Adrenal gland (tissue), 12 donors: ENCODE results near the gene NOP14. TPM values are rescaled to one million over a fixed set of nuclear protein-coding genes. Genes with fewer than 3 reads are reported as not detected.

Source experiments
- DNase-seq, 7 donors: peaks; one replicate each; pipeline ENCODE4 v3.0.0-alpha.2; 2019 to 2020
- H3K27ac ChIP-seq, 5 donors: fragments of 200-600 bp; sonication (generic) in 4 of 5; 1 replicate in 3 of 5; 2 replicates in 2 of 5; pipeline versions ENCODE4 v1.5.1 to v1.8.0; 2016 to 2020; ENCODE audit warnings: mild to moderate bottlenecking in 1 of 5
- H3K27me3 ChIP-seq: fragments of 200-600 bp; 2 replicates; pipeline ENCODE4 v1.8.0; 2021
- H3K36me3 ChIP-seq, 2 donors: fragments of 200-600 bp; replicated peaks in 1 of 2; 1 replicate in 1 of 2; 2 replicates in 1 of 2; pipeline versions ENCODE4 v1.5.1 to v1.8.0; 2018 to 2022
- H3K4me1 ChIP-seq, 2 donors: fragments of 200-600 bp; replicated peaks in 1 of 2; 1 replicate in 1 of 2; 2 replicates in 1 of 2; pipeline versions ENCODE4 v1.5.1 to v1.8.0; 2018 to 2021
- H3K4me3 ChIP-seq, 4 donors: fragments of 200-600 bp; sonication (generic) in 3 of 4; one replicate each; pipeline ENCODE4 v1.5.1; 2016 to 2018
- H3K9me3 ChIP-seq, 3 donors: fragments of 200-600 bp; sonication (generic) in 1 of 3; replicated peaks in 1 of 3; 1 replicate in 2 of 3; 2 replicates in 1 of 3; pipeline versions ENCODE4 v1.5.1 to v1.8.0; 2016 to 2021
- POLR2A ChIP-seq, 2 donors: fragments of 450-650 bp; IDR thresholded peaks; one replicate each; pipeline ENCODE4 v1.6.1; 2017; ENCODE audit warnings: antibody characterized with exemption in 2 of 2, mild to moderate bottlenecking in 2 of 2, moderate library complexity in 1 of 2
- WGBS, 4 donors: extraction: QIAGEN DNeasy Blood & Tissue Kit in 2 of 4; methylation state at CpG; one replicate each; pipeline versions ENCODE4 v1.1.5 to v1.1.7; 2013 to 2017; 5-methylcytosine and 5-hydroxymethylcytosine counted together
- intact Hi-C, 2 donors: fragments of 100-400 bp; cut with DNase I; formaldehyde crosslinking; loops; one replicate each; pipeline versions ENCODE4 v1.14.1 to v1.15.0; 2022 to 2023
- polyA plus RNA-seq, 3 donors: library from polyadenylated mRNA; stranded (reverse); fragments of 200-250 nt in 2 of 3; fragments of 350-450 nt in 1 of 3; fragmentation: Illumina TruSeq in 1 of 3; extraction: RNeasy Lipid Tissue Mini Kit (QIAGEN cat#74804) in 1 of 3; gene quantifications; one replicate each; pipeline ENCODE4 v1.2.3, GENCODE V29; 2013 to 2014
- total RNA-seq, 9 donors: library from RNA; depleted of rRNA in 4 of 9; stranded (reverse); fragments of >200 nt in 4 of 9; fragments of 120-200 nt in 1 of 9; fragmentation: NEBNext Ultra II Directional in 1 of 9; extraction: Animal tissue kit (Norgen Biotek cat#: 25700) in 1 of 9; gene quantifications; one replicate each; pipeline versions ENCODE4 v1.1.0 to v1.2.4, GENCODE V29; 2013 to 2023
- TF ChIP-seq, protein P1 (sequence below), 6 experiments: fragments of 450-650 bp in 4 of 6; fragments of 200-600 bp in 2 of 6; sonication (generic) in 1 of 6; IDR thresholded peaks; 1 replicate in 5 of 6; 2 replicates in 1 of 6; pipeline versions ENCODE4 v1.5.1 to v1.8.0; 2016 to 2021; ENCODE audit warnings: antibody characterized with exemption in 6 of 6, mild to moderate bottlenecking in 2 of 6, moderate library complexity in 1 of 6
- donor health status: healthy with polysubstance abuse.
- donor health status: Bipolar disorder and iron deficiency.
- donor health status: DM: yes; HTN: yes; CAD: no.
- donor health status: DM: no; HTN: no; CAD: no.
- donor health status: DM: no; HTN: no; CAD: no.
- donor health status: DM: yes; HTN: yes; CAD: no.

NOP14 gene
- total and polyA plus RNA-seq, 12 donors = 16.4 to 56.5 (median 25.5) TPM

DNA sequence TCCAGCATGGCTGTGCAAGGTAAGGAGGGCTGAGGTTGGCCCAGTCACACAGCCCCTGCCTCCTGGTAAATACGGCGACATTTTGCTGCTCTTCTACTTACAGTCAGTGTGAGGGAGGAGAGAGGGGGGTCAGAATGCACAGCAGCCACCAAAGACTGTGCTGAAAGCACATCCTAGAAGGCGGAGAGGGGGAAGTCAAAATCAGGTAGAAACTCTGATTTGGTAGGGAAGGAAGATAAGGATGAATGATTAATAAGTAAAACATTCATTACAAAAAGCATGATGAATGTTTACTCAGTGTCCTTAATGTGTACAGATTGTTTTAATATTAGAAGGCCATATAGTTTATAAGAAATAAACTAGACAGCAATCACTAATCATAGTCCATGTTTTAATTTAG, 62.0 kb downstream of the NOP14 start:
- peaks cover 0 to 70% of the 10 kb centered on the region in 2 donors for H3K36me3 ChIP-seq
- peak in 1 of 7 donors; percentile 17 for DNase-seq
- H3K4me1 ChIP-seq = peaks cover 0 to 6% of the 10 kb centered on the region in 2 donors
- TF ChIP-seq, protein P1, sequence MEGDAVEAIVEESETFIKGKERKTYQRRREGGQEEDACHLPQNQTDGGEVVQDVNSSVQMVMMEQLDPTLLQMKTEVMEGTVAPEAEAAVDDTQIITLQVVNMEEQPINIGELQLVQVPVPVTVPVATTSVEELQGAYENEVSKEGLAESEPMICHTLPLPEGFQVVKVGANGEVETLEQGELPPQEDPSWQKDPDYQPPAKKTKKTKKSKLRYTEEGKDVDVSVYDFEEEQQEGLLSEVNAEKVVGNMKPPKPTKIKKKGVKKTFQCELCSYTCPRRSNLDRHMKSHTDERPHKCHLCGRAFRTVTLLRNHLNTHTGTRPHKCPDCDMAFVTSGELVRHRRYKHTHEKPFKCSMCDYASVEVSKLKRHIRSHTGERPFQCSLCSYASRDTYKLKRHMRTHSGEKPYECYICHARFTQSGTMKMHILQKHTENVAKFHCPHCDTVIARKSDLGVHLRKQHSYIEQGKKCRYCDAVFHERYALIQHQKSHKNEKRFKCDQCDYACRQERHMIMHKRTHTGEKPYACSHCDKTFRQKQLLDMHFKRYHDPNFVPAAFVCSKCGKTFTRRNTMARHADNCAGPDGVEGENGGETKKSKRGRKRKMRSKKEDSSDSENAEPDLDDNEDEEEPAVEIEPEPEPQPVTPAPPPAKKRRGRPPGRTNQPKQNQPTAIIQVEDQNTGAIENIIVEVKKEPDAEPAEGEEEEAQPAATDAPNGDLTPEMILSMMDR (IDR thresholded peaks at IDR 0.05) = no peak
- no peak for TF ChIP-seq POLR2A (IDR thresholded peaks at IDR 0.05)
- 77 to 96% (median 88%) methylated on average over 3 of the region's 3 CpGs for WGBS, 4 donors
- no peak overlapping the region for H3K27ac ChIP-seq
- H3K4me3 ChIP-seq = no peak overlapping the region
- intact Hi-C loops = no loop called here
- H3K27me3 ChIP-seq = no peaks in the 10 kb centered on the region
- no peaks in the 10 kb centered on the region for H3K9me3 ChIP-seq

DNA sequence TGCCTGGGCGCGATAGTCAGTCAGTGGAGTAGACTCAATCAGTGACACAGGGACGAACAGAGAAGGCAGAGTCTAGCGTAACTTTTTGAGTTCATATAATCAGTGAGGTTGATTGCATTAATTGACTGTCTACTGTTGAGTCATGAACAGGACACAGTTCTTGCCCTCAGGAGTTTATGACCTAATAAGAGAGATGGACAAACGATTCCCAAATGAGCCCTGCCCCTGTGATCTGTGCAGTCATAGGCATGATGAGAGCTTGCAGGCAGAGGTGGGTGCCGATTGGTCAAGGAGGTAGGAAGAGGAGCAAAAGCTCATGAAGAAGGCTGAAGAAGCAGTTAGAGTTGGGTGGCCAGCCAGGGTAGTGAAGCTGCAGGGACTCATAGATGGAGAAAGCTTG, 62.5 kb downstream of the NOP14 start:
- Histone ChIP-seq H3K4me1 (peaks cover 0 to 6% of the 10 kb centered on the region in 2 donors), H3K36me3 (peaks cover 0 to 70% of the 10 kb centered on the region in 2 donors), H3K27ac (no peak overlapping the region), H3K9me3 (no peaks in the 10 kb centered on the region), H3K4me3 (no peak overlapping the region), H3K27me3 (no peaks in the 10 kb centered on the region)
- peak in 1 of 7 donors; percentile 18 for DNase-seq
- 87 to 92% (median 90%) methylated on average over 6 of the region's 6 CpGs for WGBS, 4 donors
- intact Hi-C loops = no loop called here
- no peak for TF ChIP-seq POLR2A (IDR thresholded peaks at IDR 0.05)
- TF ChIP-seq, protein P1 (IDR thresholded peaks at IDR 0.05) = no peak

DNA sequence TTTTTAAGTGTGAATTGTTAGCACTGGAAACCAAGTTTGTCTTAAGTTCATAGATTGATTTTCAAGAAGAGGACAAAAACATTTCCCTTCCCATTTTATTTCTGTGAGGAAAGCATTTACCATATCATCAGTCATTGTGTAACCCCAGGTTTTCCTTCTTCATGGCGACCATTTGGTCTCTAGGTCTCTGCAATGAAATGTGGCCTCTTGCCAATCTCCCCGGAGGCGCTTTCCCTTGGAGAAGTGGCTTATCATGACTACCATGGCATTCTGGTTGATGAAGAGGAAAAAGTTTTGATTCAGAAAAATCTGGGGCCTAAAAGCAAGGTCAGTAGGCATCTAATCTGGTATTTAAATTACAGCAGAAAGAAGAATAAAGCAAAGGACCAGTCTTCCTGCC, 65.2 kb downstream of the NOP14 start:
- Histone ChIP-seq H3K9me3 (no peaks in the 10 kb centered on the region), H3K36me3 (peaks cover 0 to 70% of the 10 kb centered on the region in 2 donors), H3K27me3 (no peaks in the 10 kb centered on the region)

DNA sequence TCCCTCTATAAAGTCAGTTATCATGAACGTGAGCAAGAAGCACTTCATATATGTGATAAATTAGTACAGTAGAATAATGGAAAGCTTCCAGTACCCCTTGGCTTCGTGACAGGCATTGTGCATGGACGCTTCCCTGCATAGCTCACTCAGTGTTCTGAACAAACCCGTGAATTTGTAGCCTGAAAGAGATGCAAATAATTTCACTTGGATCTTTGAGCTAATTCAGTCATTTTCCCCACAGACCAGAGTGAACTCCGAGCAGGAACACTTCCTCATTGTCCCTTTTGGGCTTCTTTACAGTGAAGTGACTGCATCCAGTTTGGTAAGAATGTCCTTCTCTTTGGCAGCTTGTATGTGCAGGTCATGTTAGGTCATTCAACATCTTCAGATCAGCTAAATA, 69.4 kb downstream of the NOP14 start:
- 27 to 47% (median 36%) methylated on average over 5 of the region's 5 CpGs for WGBS, 4 donors
- TF ChIP-seq, protein P1 (IDR thresholded peaks at IDR 0.05) = no peak
- no peak for TF ChIP-seq POLR2A (IDR thresholded peaks at IDR 0.05)
- Histone ChIP-seq H3K4me1 (peaks cover 7 to 20% of the 10 kb centered on the region in 2 donors), H3K27me3 (no peaks in the 10 kb centered on the region), H3K27ac (no peak overlapping the region), H3K36me3 (peaks cover 0 to 45% of the 10 kb centered on the region in 2 donors), H3K4me3 (no peak overlapping the region), H3K9me3 (no peaks in the 10 kb centered on the region)
- peak in 2 of 7 donors; percentile 45 to 57 for DNase-seq
- intact Hi-C loops = loop anchor here in 1 of 2 donors (10.0 kb wide), 1 partner anchor 49 kb away; the partner anchor contains the start of gene ADD1

More for the DNA sequence above, 65.2 kb downstream of the NOP14 start:
- WGBS, 4 donors = 53 to 73% (median 65%) methylated on average over 3 of the region's 3 CpGs
- Histone ChIP-seq H3K4me1 (peaks cover 3 to 17% of the 10 kb centered on the region in 2 donors), H3K4me3 (no peak overlapping the region), H3K27ac (no peak overlapping the region)
- intact Hi-C loops = loop anchor here in 1 of 2 donors (10.0 kb wide), 1 partner anchor 53 kb away; the partner anchor contains the start of gene ADD1
- peak in 3 of 7 donors; percentile 31 to 44 (median 31) for DNase-seq
- TF ChIP-seq, protein P1 (IDR thresholded peaks at IDR 0.05) = no peak
- TF ChIP-seq POLR2A (IDR thresholded peaks at IDR 0.05) = no peak
